HepG2 (cell line): ENCODE results near the gene CUL5. TPM values are rescaled to one million over a fixed set of nuclear protein-coding genes. Genes with fewer than 3 reads are reported as not detected.

Source experiments
- AKNA ChIP-seq: sonication (generic); formaldehyde crosslinking; IDR thresholded peaks from 2 replicates; pipeline ENCODE4 v1.4.0; 2020; ENCODE audit warnings: missing genetic modification reagents, borderline replicate concordance
- FOXK1 ChIP-seq: sonication (generic); formaldehyde crosslinking; IDR thresholded peaks from 2 replicates; pipeline ENCODE4 v1.4.0; 2020; ENCODE audit warnings: low read depth, missing genetic modification reagents, borderline replicate concordance
- HNF1A ChIP-seq, 2 experiments: sonication (generic) in 1 of 2; formaldehyde crosslinking in 1 of 2; IDR thresholded peaks; 2 replicates each; pipeline versions ENCODE4 v1.4.0 to v1.6.1; 2016 to 2020; ENCODE audit warnings: borderline replicate concordance in 1 of 2, low read depth in 1 of 2, mild to moderate bottlenecking in 1 of 2, missing genetic modification reagents in 1 of 2
- IRF2 ChIP-seq: IDR thresholded peaks from 2 replicates; pipeline ENCODE4 v1.6.1; 2018; ENCODE audit warnings: missing genetic modification reagents, missing compliant biosample characterization
- MAZ ChIP-seq, 2 experiments: sonication (generic) in 1 of 2; formaldehyde crosslinking in 1 of 2; IDR thresholded peaks; 2 replicates each; pipeline versions ENCODE4 v1.5.0 to v1.6.1; 2012 to 2020; ENCODE audit warnings: low read depth in 2 of 2, mild to moderate bottlenecking in 2 of 2, borderline replicate concordance in 1 of 2, improper control_type of control experiment in 1 of 2, low read length in 1 of 2, missing genetic modification reagents in 1 of 2, moderate library complexity in 1 of 2
- MLX ChIP-seq: IDR thresholded peaks from 2 replicates; pipeline ENCODE4 v1.6.1; 2016
- MYC ChIP-seq: sonication (generic); formaldehyde crosslinking; IDR thresholded peaks from 2 replicates; pipeline ENCODE4 v1.9.0; 2021; ENCODE audit warnings: missing genetic modification reagents, borderline replicate concordance
- RBFOX2 ChIP-seq: fragments of 200-400 bp; formaldehyde crosslinking; IDR thresholded peaks from 2 replicates; pipeline ENCODE4 v1.6.1; 2017; ENCODE audit warnings: low read depth, mild to moderate bottlenecking, low read length
- SP4 ChIP-seq: sonication (generic); formaldehyde crosslinking; IDR thresholded peaks from 2 replicates; pipeline ENCODE4 v1.8.1; 2023; ENCODE audit warnings: mild to moderate bottlenecking, missing genetic modification reagents
- ZBTB7A ChIP-seq: sonication (generic); formaldehyde crosslinking; IDR thresholded peaks from 2 replicates; pipeline ENCODE4 v1.8.0; 2022; ENCODE audit warnings: mild to moderate bottlenecking, missing genetic modification reagents
- ZNF280B ChIP-seq: sonication (generic); formaldehyde crosslinking; IDR thresholded peaks from 2 replicates; pipeline ENCODE4 v1.5.0; 2020; ENCODE audit warnings: missing genetic modification reagents, mild to moderate bottlenecking, borderline replicate concordance
- ZNF598 ChIP-seq: sonication (generic); formaldehyde crosslinking; IDR thresholded peaks from 2 replicates; pipeline ENCODE4 v1.5.1; 2020; ENCODE audit warnings: mild to moderate bottlenecking, missing genetic modification reagents, borderline replicate concordance
- ZNF766 ChIP-seq: sonication (generic); formaldehyde crosslinking; IDR thresholded peaks from 2 replicates; pipeline ENCODE4 v1.5.0; 2020; ENCODE audit warnings: missing genetic modification reagents, borderline replicate concordance
- polyA plus RNA-seq, 8 experiments: library from polyadenylated mRNA; depleted of rRNA in 3 of 8; stranded (reverse) in 7 of 8; unstranded in 1 of 8; fragments of >200 nt; fragmentation: Illumina TruSeq in 4 of 8; extraction: Trizol in 4 of 8; gene quantifications; 2 replicates each; pipeline versions ENCODE4 v1.2.1 to v1.2.3, GENCODE V29; 2011 to 2016; ENCODE audit warnings: low read depth in 4 of 8, missing spikeins in 1 of 8, mixed read lengths in 1 of 8; ENCODE audit not compliant: insufficient read depth in 1 of 8
- total RNA-seq, 5 experiments: library from RNA; depleted of rRNA; stranded (reverse); fragments of >200 nt; fragmentation: Illumina TruSeq; extraction: Trizol; gene quantifications; 2 replicates each; pipeline ENCODE4 v1.2.3, GENCODE V29; 2016; ENCODE audit warnings: low read depth in 1 of 5

Gene CUL5
- total and polyA plus RNA-seq, 2 of the 13 experiments (the other 11 are each of a cell fraction or from before 2014, with no cell fraction given) = 7.0 to 24.7 TPM

GRCh38 chr11:108008656-108009496, at the start of gene CUL5 (continued):
- TF ChIP-seq FOXK1 (CRISPR knock-in tag) (peak; percentile 33), ZNF280B (peak; percentile 93), RBFOX2 (peak; percentile 97), MYC (peak; percentile 89), SP4 (CRISPR knock-in tag) (peak; percentile 66; the same call in 1 of the 2 replicates), AKNA (0 out of 2 replicates have a peak, but pooled peaks have one; percentile 74), ZBTB7A (CRISPR knock-in tag) (peak; percentile 53), MAZ (IDR thresholded peaks at IDR 0.05; ENCODE audit: borderline replicate concordance, low read depth, low read length) (peak; percentile 44; the same call in 1 of the 2 replicates), MAZ (CRISPR knock-in tag; IDR thresholded peaks at IDR 0.05; ENCODE audit: low read depth) (peak; percentile 84), IRF2 (CRISPR knock-in tag) (peak; percentile 12; the same call in 1 of the 2 replicates), ZNF598 (CRISPR knock-in tag) (peak; percentile 85; the same call in 1 of the 2 replicates), HNF1A (IDR thresholded peaks at IDR 0.05; ENCODE audit: low read depth) (no peak), HNF1A (CRISPR knock-in tag; IDR thresholded peaks at IDR 0.05; ENCODE audit: borderline replicate concordance) (peak; percentile 66; the same call in 1 of the 2 replicates), MLX (no peak), ZNF766 (CRISPR knock-in tag) (peak; percentile 65; the same call in 1 of the 2 replicates)
